Activated CD4-positive, CD25-positive, alpha-beta regulatory T cell treated with anti-CD3 and anti-CD28 coated beads, Interleukin-2, amount 50 U/mL, for 16 hours (primary cell): ENCODE results near the gene INSL6.
"Not testable (repeated sequence)": the region's sequence is repeated elsewhere in the genome, so short reads cannot be mapped to it uniquely, and the experiment has no call there.

ENCODE experiments used
- DNase-seq: peaks from one replicate; pipeline ENCODE4 v3.0.0-alpha.2; 2020; ENCODE audit warnings: low read depth, low spot score

The INSL6 gene

DNA sequence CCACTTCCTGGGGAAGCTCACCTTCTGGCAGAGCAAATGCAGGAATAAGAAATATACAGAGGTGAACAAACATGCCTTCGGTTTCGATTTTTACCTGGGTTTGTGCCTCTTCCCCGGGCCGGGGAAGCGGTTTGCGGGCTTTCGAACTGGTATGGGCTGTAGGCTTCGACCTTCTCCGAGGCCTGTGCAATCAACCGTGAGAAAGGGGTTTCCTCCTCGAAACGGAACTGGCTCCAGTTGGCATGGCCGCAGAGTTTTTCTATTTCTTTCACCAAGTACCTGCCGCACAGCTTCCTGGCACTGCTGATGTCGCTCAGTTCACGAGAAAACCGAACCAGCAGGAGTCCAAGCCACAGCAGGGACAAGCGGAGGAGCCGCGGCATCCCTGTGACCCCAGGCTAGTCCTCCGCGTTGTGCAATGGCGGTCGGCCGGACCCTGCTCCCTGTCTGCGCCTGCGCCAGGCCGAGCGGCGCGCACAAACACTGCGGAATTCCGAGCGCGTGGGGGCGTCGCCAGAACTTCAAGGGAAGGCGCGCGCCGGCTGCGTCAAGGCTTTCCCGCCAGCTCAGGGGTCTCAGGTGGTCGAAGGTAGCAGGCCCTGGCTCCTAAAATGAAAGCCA, at the start of gene INSL6:
Gene INSL6, minus strand, starts transcription at position 420 of the 621 bp plus-strand sequence. Its CDS starts 37 bp downstream, at position 383.
- DNase-seq = no peak

- DNase-seq = no peak
Observed at GRCh38 chr9:5231212-5231611, 45.8 kb upstream of the INSL6 start, which contains the start of gene INSL4. TSS of gene INSL4 (plus strand) at chr9:5231419. CDS start at chr9:5231524, 105 bp downstream.

- no peak for DNase-seq
Observed at GRCh38 chr9:5230554-5230953, 45.1 kb upstream of the INSL6 start.

DNA sequence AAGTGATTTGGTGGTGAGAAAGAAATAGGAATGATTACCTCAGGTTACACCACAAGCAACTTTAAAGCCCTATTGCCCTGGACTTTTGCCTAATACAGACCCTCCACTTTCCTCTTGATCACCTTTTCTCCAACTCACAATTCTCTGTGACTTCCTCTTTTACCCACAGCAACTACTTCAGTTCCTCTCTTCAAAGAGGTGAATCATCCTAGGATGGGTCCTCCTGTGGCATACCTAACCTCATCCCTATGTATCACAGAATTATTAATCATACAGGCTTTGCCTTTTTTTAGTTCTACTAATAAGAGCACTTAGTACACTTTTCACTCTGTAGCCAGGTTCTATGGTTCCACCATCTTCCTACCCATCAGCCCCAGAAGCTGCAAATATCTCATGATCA, 19.6 kb upstream of the INSL6 start:
- DNase-seq = no peak

DNA sequence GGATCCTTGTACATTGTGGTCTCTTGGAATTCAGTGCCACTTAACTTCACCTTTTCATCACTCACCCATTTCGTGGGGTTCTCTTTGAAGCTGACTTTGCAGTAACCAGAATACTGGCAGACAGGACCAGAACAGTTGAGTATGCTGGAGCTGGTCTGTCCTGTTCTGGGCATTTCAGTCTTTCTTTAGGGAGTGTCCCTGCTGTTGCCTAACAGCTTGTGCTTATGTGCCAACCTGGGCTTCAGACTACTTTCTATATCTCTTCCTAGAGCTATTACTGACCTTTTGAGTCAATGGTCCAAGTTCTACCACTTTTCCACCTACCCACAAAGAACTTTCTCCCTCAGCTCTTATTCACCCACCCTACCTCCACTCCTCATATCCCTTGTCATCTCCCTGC, 10.0 kb upstream of the INSL6 start:
- no peak for DNase-seq

DNA sequence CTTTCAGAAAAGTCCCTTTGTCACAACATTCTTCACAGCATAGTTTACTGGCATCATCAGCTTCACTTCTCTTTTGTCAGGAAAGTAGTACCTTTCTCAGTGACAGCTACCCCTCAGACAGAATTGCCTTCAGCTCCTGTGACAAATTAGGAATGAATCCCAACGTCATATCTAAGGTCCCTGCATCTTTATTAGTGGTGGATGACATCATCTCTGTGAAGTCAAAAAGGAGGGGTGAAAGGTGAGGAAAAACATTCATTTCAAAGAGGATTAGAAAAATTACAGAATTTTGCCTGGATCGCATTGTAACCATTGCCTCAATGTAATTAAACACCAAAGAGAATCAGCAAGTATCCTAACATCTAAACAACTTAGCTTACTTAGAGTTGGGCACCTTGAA, 7.9 kb upstream of the INSL6 start:
- DNase-seq = no peak

GRCh38 chr9:5191985-5192384, 6.5 kb upstream of the INSL6 start:
- DNase-seq = no peak

GRCh38 chr9:5188060-5188984, 2.9 kb upstream of the INSL6 start:
- no peak for DNase-seq

- DNase-seq = no peak
Observed at GRCh38 chr9:5186416-5187169, 1.2 kb upstream of the INSL6 start.

DNA sequence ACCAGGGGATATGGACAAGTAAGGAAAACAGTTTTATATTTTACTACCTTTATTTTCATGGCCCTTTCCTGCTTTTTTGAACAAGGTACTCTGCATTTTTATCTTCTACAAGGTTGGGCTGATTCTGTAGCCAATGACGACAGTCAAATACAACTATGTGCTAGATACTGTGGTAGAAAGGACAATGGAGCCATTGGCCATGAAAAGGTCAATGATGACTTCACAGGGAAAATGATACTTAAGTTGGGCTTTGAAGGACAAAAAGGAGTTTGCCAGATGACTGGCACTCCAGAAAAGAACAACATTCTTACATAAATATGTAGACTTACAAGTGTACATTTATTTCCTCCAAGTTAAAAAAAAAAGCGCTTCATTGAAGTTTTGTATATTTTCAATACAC, 663 bp downstream of the INSL6 start:
- DNase-seq = no peak

DNA sequence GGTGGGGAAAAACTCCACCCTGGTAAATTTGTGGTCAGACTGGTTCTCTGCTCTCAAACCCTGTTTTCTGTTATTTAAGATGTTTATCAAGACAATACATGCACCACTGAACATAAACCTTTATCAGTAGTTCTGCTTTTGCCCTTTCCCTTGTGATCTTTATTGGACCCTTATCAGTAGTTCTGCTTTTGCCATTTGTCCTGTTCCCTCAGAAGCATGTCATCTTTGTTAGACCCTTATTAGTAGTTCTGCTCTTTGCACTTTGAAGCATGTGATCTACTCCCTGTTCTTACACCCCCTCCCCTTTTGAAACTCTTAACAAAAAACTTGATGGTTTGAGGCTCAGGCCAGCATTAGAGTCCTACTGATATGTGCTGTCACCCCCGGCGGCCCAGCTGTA, 4.8 kb downstream of the INSL6 start:
- DNase-seq = not testable (repeated sequence)

- no peak for DNase-seq
Observed at GRCh38 chr9:5178126-5178805, 7.2 kb downstream of the INSL6 start.

GRCh38 chr9:5146241-5146640, 39.2 kb downstream of the INSL6 start:
- no peak for DNase-seq

GRCh38 chr9:5144217-5144616, 41.2 kb downstream of the INSL6 start:
- DNase-seq = no peak

DNA sequence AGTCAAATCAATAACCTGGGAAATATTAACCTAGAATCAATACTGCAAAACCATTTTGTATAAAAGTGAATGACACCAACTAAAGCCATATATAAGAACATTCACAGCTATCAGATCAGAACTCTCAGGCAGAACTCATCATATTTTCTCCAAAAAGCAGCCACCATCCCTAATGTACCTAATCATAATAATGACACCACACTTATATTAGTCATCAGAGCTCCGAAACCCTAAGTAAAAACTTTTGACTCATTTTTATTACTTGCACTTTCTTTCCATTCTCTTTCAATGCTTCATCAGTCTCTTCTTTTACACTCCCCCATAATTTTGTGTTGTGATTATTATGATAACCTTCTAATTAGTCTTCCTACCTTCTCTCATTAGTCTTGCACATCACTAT, 45.3 kb downstream of the INSL6 start:
- DNase-seq = no peak

- no peak for DNase-seq
Observed at GRCh38 chr9:5122516-5122915, 62.9 kb downstream of the INSL6 start.

- DNase-seq = no peak
Observed at GRCh38 chr9:5122116-5122515, 63.3 kb downstream of the INSL6 start.

DNA sequence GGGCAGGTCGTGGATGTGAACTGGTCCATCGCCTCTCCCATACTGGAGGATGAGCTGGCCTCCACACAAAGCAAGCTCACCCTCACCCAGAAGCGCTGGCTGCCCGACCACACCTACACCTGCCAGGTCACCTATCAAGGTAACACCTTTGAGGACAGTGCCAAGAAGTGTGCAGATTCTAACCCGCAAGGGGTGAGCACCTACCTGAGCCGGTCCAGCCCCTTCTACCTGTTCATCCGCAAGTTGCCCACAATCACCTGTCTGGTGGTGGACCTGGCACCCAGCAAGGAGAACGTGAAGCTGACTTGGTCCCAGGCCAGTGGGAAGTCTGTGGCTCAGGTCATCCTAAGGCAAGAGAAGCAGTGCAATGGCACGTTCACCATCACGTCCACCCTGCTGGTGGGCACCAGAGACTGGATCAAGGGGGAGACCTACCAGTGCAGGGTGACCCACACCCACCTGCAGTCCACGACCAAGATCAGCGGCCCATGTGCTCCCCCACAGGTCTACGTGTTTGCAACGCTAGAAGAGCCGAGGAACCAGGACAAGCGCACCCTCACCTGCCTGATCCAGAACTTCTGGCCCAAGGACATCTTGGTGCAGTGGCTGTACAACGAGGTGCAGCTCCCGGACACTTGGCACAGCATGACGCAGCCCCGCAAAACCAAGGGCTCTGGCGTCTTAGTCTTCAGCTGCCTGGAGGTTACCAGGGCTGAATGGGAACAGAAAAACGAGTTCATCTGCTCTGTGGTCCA, 71.3 kb downstream of the INSL6 start:
- DNase-seq = no peak
